Fibroblast of pulmonary artery (primary cell): ENCODE data around the gene TNS3.

ENCODE experiments used
- DNase-seq: peaks from one replicate; pipeline ENCODE4 v3.0.0-alpha.2; 2010; ENCODE audit warnings: low read depth
- H3K4me3 ChIP-seq: replicated peaks from 2 replicates; pipeline ENCODE4 v1.5.1; 2011; ENCODE audit warnings: low read depth, mild to moderate bottlenecking, control low read depth, low read length, moderate library complexity
- CTCF ChIP-seq: IDR thresholded peaks from 2 replicates; pipeline ENCODE4 v1.5.1; 2011; ENCODE audit warnings: mild to moderate bottlenecking, control low read depth, low read length, inconsistent platforms; ENCODE audit errors: missing control alignments

Gene TNS3

GRCh38 chr7:47310020-47310419, 271.9 kb downstream of the TNS3 start:
- no peak overlapping the region for H3K4me3 ChIP-seq
- no peak for TF ChIP-seq CTCF

GRCh38 chr7:47308808-47309207, 273.1 kb downstream of the TNS3 start:
- no peak for DNase-seq
- TF ChIP-seq CTCF, result no peak
- no peak overlapping the region for H3K4me3 ChIP-seq

More at GRCh38 chr7:47310020-47310419, 271.9 kb downstream of the TNS3 start:
- DNase-seq, result no peak

- DNase-seq, result no peak
- H3K4me3 ChIP-seq, result no peak overlapping the region
- no peak for TF ChIP-seq CTCF
Observed at GRCh38 chr7:47307311-47307710, 274.6 kb downstream of the TNS3 start.

GRCh38 chr7:47304727-47305719, 276.9 kb downstream of the TNS3 start:
- TF ChIP-seq CTCF, result no peak
- no peak for DNase-seq
- H3K4me3 ChIP-seq, result no peak overlapping the region

GRCh38 chr7:47303695-47304453, 278.0 kb downstream of the TNS3 start:
- no peak overlapping the region for H3K4me3 ChIP-seq
- no peak for TF ChIP-seq CTCF
- DNase-seq, result no peak

- TF ChIP-seq CTCF, result no peak
- DNase-seq, result no peak
- no peak overlapping the region for H3K4me3 ChIP-seq
Observed at GRCh38 chr7:47303014-47303694, 278.8 kb downstream of the TNS3 start.
